ENCODE data around the gene VTN.

The VTN gene

GRCh38 chr17:28395426-28395825 is 25.3 kb upstream of the VTN start:
- DNase-seq, result no peak

GRCh38 chr17:28394337-28395116 is 24.4 kb upstream of the VTN start:
- no peak for DNase-seq

GRCh38 chr17:28392491-28392890 is 22.4 kb upstream of the VTN start:
- DNase-seq, result no peak

GRCh38 chr17:28391401-28391800 is 21.3 kb upstream of the VTN start:
- no peak for DNase-seq

GRCh38 chr17:28390984-28391383 is 20.9 kb upstream of the VTN start:
- DNase-seq, result no peak

- no peak for DNase-seq
These were observed 20.5 kb upstream of the VTN start for GRCh38 chr17:28390563-28390962.

GRCh38 chr17:28390141-28390540 is 20.0 kb upstream of the VTN start:
- no peak for DNase-seq

GRCh38 chr17:28388106-28388505 is 18.0 kb upstream of the VTN start:
- DNase-seq, result no peak

- DNase-seq, result no peak
These were observed 16.3 kb upstream of the VTN start for GRCh38 chr17:28386391-28386790.

- DNase-seq, result no peak
These were observed 15.3 kb upstream of the VTN start for GRCh38 chr17:28385406-28385805.

- DNase-seq, result no peak
These were observed 14.9 kb upstream of the VTN start for GRCh38 chr17:28385037-28385400.

GRCh38 chr17:28384281-28385036 is 14.4 kb upstream of the VTN start:
- no peak for DNase-seq

- DNase-seq, result no peak
These were observed 11.2 kb upstream of the VTN start for GRCh38 chr17:28381141-28381825.

GRCh38 chr17:28379814-28380801 is 10.0 kb upstream of the VTN start:
- DNase-seq, result no peak

- DNase-seq, result no peak
These were observed 2.8 kb upstream of the VTN start for GRCh38 chr17:28372945-28373274.

GRCh38 chr17:28372203-28372944 is 2.3 kb upstream of the VTN start:
- no peak for DNase-seq

- peak; percentile 83 for DNase-seq
These were observed 1.4 kb upstream of the VTN start, which contains the start of gene SARM1 for GRCh38 chr17:28371245-28372202. Gene SARM1 (plus strand): TSS chr17:28371694. CDS start chr17:28372033, 339 bp downstream.

GRCh38 chr17:28370744-28371103 is 617 bp upstream of the VTN start:
- DNase-seq, result no peak

GRCh38 chr17:28369684-28370034 is 448 bp downstream of the VTN start:
- DNase-seq, result no peak

- no peak for DNase-seq
These were observed 1.0 kb downstream of the VTN start for GRCh38 chr17:28368915-28369683.

Measured in NCI-H2227 treated with DMSO at 0.1 percent for 48 hours (cell line).